Memory B cell (primary cell): ENCODE results near the gene EXOSC2.
"Not testable (repeated sequence)": the region's sequence is repeated elsewhere in the genome, so short reads cannot be mapped to it uniquely, and the experiment has no call there.

Experiments used
- ATAC-seq: fragments of 150-1000 bp; cut with Tn5 transposase; 2 replicates; pipeline ENCODE4 v1.10.0; 2021; ENCODE audit warnings: low read depth, mild to moderate bottlenecking, moderate library complexity
- DNase-seq, 2 donors: peaks; one replicate each; pipeline ENCODE4 v3.0.0; 2022; ENCODE audit warnings: low spot score in 2 of 2
- H3K27ac Mint-ChIP-seq: one replicate; pipeline ENCODE4 v1.8.0; 2022; ENCODE audit warnings: mild to moderate bottlenecking, moderate library complexity, mixed read lengths
- H3K27me3 Mint-ChIP-seq: one replicate; pipeline ENCODE4 v1.8.0; 2022; ENCODE audit warnings: mixed read lengths
- H3K36me3 Mint-ChIP-seq: one replicate; pipeline ENCODE4 v1.8.0; 2022; ENCODE audit warnings: mild to moderate bottlenecking, mixed read lengths
- H3K4me1 Mint-ChIP-seq: one replicate; pipeline ENCODE4 v1.8.0; 2022; ENCODE audit warnings: mixed read lengths
- H3K4me3 Mint-ChIP-seq: one replicate; pipeline ENCODE4 v1.8.0; 2022; ENCODE audit warnings: mild to moderate bottlenecking, moderate library complexity, mixed read lengths
- H3K9me3 Mint-ChIP-seq: one replicate; pipeline ENCODE4 v1.8.0; 2022; ENCODE audit warnings: mixed read lengths

EXOSC2 gene

DNA sequence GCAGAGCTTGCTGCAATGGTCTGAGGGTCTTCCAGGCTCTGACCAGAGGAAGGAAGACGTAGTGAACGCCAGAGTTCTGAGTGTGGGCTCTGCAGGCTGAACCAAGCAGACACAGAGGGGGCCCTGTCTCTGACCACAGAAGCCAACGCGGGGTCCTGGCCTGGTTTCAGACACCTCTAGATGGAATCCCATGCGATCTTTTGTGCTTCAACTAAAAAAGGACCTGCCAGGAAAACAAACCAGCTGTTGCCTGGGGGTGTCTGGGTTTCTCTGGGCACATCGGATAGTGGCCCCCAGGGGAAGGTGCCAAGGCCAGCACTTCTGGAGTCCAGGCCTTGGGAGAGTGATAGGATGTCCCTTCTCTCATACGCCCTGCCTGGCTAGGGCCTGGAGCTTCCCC, 16.3 kb upstream of the EXOSC2 start:
- Mint-ChIP-seq H3K4me1 (no peaks in the 10 kb centered on the region), H3K4me3 (no peak overlapping the region), H3K36me3 (no peaks in the 10 kb centered on the region), H3K27ac (no peak overlapping the region), H3K27me3 (peaks cover 2% of the 10 kb centered on the region), H3K9me3 (no peaks in the 10 kb centered on the region)
- DNase-seq, result no peak
- no peak for ATAC-seq

DNA sequence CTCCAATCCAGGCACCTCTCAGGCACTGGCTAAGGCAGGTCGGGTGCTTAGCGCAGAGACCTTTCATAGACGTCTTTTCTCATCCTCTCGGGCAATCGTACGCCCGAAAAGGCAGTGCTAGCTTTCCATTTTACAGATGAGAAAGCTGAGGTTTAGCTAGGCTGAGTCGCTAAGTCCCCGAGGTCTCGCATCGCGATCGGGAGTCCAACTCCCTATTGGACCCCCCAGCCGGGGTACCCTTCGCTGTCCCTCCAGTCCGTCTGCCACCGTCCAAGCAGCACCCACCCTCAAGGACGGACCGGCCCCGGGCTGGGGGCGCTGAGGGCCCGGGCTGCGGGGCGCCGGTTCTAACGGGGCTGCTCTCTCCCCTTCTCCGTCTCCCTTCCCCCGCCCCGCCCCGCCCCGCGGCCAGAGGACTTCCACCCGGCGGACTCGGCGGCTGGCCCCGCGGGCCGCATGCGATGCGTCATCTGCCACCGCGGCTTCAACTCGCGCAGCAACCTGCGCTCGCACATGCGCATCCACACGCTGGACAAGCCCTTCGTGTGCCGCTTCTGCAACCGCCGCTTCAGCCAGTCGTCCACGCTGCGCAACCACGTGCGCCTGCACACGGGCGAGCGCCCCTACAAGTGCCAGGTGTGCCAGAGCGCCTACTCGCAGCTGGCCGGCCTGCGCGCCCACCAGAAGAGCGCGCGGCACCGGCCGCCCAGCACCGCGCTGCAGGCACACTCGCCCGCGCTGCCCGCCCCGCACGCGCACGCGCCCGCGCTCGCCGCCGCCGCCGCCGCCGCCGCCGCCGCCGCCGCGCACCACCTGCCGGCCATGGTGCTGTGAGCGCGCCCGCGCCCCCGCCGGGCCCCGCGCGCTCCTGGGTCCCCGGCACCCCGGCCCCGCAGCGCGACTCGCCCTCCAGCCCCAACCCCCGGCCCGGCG, 12.5 kb upstream of the EXOSC2 start:
- H3K4me3 Mint-ChIP-seq, result peak overlapping the region; percentile 92
- DNase-seq (peak in 1 of 2 donors; percentile 53), ATAC-seq (peak; percentile 64)
- H3K9me3 Mint-ChIP-seq, result no peaks in the 10 kb centered on the region
- H3K36me3 Mint-ChIP-seq, result no peaks in the 10 kb centered on the region
- peaks cover 3% of the 10 kb centered on the region for H3K4me1 Mint-ChIP-seq
- H3K27ac Mint-ChIP-seq, result no peak overlapping the region
- peaks cover 4% of the 10 kb centered on the region for H3K27me3 Mint-ChIP-seq

GRCh38 chr9:130681769-130682420, 11.7 kb upstream of the EXOSC2 start:
- peak; percentile 23 for ATAC-seq
- Mint-ChIP-seq H3K9me3 (no peaks in the 10 kb centered on the region), H3K27me3 (peaks cover 4% of the 10 kb centered on the region), H3K36me3 (no peaks in the 10 kb centered on the region), H3K4me3 (peak overlapping the region; percentile 92), H3K27ac (no peak overlapping the region), H3K4me1 (peaks cover 3% of the 10 kb centered on the region)
- DNase-seq, result peak in 1 of 2 donors; percentile 57

- ATAC-seq, result peak; percentile 31
- peaks cover 4% of the 10 kb centered on the region for H3K27me3 Mint-ChIP-seq
- no peaks in the 10 kb centered on the region for H3K9me3 Mint-ChIP-seq
- peak overlapping the region; percentile 92 for H3K4me3 Mint-ChIP-seq
- no peaks in the 10 kb centered on the region for H3K36me3 Mint-ChIP-seq
- DNase-seq, result peak; percentile 43 to 49
- peak overlapping the region; percentile 37 for H3K27ac Mint-ChIP-seq
- H3K4me1 Mint-ChIP-seq, result peaks cover 3% of the 10 kb centered on the region
These were observed 11.0 kb upstream of the EXOSC2 start for GRCh38 chr9:130682421-130683121.

DNA sequence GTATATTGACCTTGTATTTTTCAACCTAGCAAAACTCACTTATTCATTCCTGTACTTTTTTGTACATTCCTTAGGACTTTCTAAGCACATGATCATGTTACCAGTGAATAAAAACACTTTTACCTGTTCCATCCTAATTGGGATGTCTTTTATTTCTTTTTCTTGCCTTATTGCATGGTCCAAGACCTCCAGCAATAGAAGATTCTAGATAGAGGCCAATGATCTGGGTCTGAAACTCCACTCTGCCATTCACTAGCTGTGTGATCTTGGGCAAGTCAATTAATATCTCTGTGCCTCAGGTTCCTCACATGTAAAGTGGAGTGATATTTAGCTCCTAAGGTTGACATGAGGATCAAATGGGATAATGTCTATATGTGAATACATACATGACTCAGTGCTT, 8.5 kb upstream of the EXOSC2 start:
- ATAC-seq, result no peak

DNA sequence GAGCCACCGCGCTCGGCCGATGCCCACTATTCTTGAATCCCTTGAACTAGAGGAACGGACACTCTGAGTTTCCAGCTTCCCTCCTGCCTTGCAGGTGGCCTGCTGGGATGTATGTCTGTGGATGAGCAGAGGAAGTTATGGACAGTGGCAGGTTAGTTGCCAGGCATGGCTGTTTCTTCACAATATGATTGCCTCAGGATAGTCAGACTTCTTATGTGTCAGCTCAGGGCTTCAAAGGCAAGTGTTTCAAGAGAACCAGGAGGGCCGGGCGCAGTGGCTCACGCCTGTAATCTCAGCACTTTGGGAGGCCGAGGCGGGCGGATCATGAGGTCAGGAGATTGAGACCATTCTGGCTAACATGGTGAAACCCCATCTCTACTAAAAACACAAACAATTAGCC, 7.6 kb upstream of the EXOSC2 start:
- H3K4me3 Mint-ChIP-seq, H3K4me1 Mint-ChIP-seq, DNase-seq, ATAC-seq, H3K9me3 Mint-ChIP-seq, H3K27ac Mint-ChIP-seq, H3K36me3 Mint-ChIP-seq, H3K27me3 Mint-ChIP-seq: not testable (repeated sequence)

More for the DNA sequence above, 8.5 kb upstream of the EXOSC2 start:
- H3K9me3 Mint-ChIP-seq, result no peaks in the 10 kb centered on the region
- no peak for DNase-seq
- H3K36me3 Mint-ChIP-seq, result no peaks in the 10 kb centered on the region
- no peak overlapping the region for H3K27ac Mint-ChIP-seq
- no peak overlapping the region for H3K4me3 Mint-ChIP-seq
- H3K4me1 Mint-ChIP-seq, result peaks cover 3% of the 10 kb centered on the region
- peaks cover 2% of the 10 kb centered on the region for H3K27me3 Mint-ChIP-seq

DNA sequence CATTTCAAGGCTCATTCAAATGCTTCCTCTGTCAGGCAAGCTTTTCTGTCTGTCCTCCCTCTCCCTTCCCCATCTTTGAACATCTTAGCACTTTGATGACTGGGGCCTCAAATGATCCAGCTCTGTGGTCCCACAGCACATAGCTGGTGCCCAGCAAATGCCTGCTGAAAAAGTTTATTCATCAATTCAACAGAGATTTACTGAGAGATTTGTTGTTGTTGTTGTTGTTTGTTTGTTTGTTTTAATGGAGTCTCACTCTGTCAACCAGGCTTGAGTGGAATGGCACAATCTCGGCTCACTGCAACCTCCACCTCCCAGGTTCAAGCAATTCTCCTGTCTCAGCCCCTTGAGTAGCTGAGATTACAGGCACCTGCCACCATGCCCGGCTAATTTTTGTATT, 6.0 kb upstream of the EXOSC2 start:
- peaks cover 1% of the 10 kb centered on the region for H3K36me3 Mint-ChIP-seq
- DNase-seq, result no peak
- H3K27me3 Mint-ChIP-seq, result peaks cover 2% of the 10 kb centered on the region
- no peak overlapping the region for H3K27ac Mint-ChIP-seq
- no peak overlapping the region for H3K4me3 Mint-ChIP-seq
- H3K4me1 Mint-ChIP-seq, result peaks cover under 1% of the 10 kb centered on the region
- no peaks in the 10 kb centered on the region for H3K9me3 Mint-ChIP-seq
- no peak for ATAC-seq

GRCh38 chr9:130688072-130688471, 5.5 kb upstream of the EXOSC2 start:
- no peaks in the 10 kb centered on the region for H3K4me1 Mint-ChIP-seq
- no peaks in the 10 kb centered on the region for H3K9me3 Mint-ChIP-seq
- peaks cover 1% of the 10 kb centered on the region for H3K36me3 Mint-ChIP-seq
- no peak overlapping the region for H3K27ac Mint-ChIP-seq
- ATAC-seq (no peak), DNase-seq (no peak)
- H3K4me3 Mint-ChIP-seq, result no peak overlapping the region
- peaks cover 2% of the 10 kb centered on the region for H3K27me3 Mint-ChIP-seq

- ATAC-seq (no peak), DNase-seq (no peak)
- Mint-ChIP-seq H3K4me3 (peak overlapping the region; percentile 28), H3K9me3 (no peaks in the 10 kb centered on the region), H3K4me1 (peaks cover 4% of the 10 kb centered on the region), H3K27ac (no peak overlapping the region), H3K27me3 (peaks cover 2% of the 10 kb centered on the region), H3K36me3 (peaks cover 1% of the 10 kb centered on the region)
These were observed 4.0 kb upstream of the EXOSC2 start for GRCh38 chr9:130689572-130689936.

GRCh38 chr9:130689937-130690700, 3.5 kb upstream of the EXOSC2 start:
- Mint-ChIP-seq H3K27me3 (peaks cover 2% of the 10 kb centered on the region), H3K9me3 (no peaks in the 10 kb centered on the region), H3K4me3 (no peak overlapping the region), H3K27ac (no peak overlapping the region), H3K36me3 (peaks cover 3% of the 10 kb centered on the region), H3K4me1 (peaks cover 7% of the 10 kb centered on the region)
- DNase-seq (no peak), ATAC-seq (no peak)

DNA sequence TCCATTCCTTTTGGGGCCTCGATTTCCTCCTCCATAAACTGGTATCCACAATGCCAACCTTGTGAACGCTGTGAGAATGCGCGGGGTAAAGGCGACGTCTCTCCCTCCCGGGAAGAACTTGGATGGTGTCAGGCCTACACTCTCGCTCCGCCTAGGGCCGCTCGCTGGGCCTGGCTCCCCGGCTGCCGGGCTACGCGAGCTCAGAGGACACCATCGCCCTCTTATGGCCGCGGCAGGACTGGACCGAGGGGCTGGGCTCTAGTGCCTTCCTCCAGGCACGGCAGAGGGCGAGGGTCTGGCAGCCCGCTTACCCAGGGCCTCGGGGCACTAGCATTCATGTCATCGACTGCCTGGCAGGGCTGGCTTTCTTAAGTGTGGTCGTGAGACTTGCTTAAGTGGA, 1.3 kb upstream of the EXOSC2 start:
- no peak for DNase-seq
- no peak overlapping the region for H3K27ac Mint-ChIP-seq
- ATAC-seq, result no peak
- peaks cover 16% of the 10 kb centered on the region for H3K36me3 Mint-ChIP-seq
- H3K4me1 Mint-ChIP-seq, result peaks cover 19% of the 10 kb centered on the region
- no peaks in the 10 kb centered on the region for H3K27me3 Mint-ChIP-seq
- H3K9me3 Mint-ChIP-seq, result no peaks in the 10 kb centered on the region
- H3K4me3 Mint-ChIP-seq, result peak overlapping the region; percentile 41

- no peak for ATAC-seq
These were observed 517 bp upstream of the EXOSC2 start for GRCh38 chr9:130693101-130693425.

GRCh38 chr9:130694205-130694604, 625 bp downstream of the EXOSC2 start:
- peak overlapping the region; percentile 99 for H3K4me3 Mint-ChIP-seq
- DNase-seq, result no peak
- H3K27ac Mint-ChIP-seq, result peak overlapping the region; percentile 91
- no peaks in the 10 kb centered on the region for H3K27me3 Mint-ChIP-seq
- no peak for ATAC-seq
- peaks cover 21% of the 10 kb centered on the region for H3K36me3 Mint-ChIP-seq
- H3K9me3 Mint-ChIP-seq, result no peaks in the 10 kb centered on the region
- H3K4me1 Mint-ChIP-seq, result peaks cover 24% of the 10 kb centered on the region

More at GRCh38 chr9:130693101-130693425, 517 bp upstream of the EXOSC2 start:
- Mint-ChIP-seq H3K4me1 (peaks cover 20% of the 10 kb centered on the region), H3K4me3 (peak overlapping the region; percentile 99), H3K27me3 (no peaks in the 10 kb centered on the region), H3K27ac (peak overlapping the region; percentile 91), H3K36me3 (peaks cover 18% of the 10 kb centered on the region), H3K9me3 (no peaks in the 10 kb centered on the region)
- DNase-seq, result no peak
